Type B pancreatic cell (in vitro differentiated cells): ENCODE measurements around the gene MARK1. TPM values are rescaled to one million over a fixed set of nuclear protein-coding genes. Genes with fewer than 3 reads are reported as not detected.

Experiments used
- DNase-seq: peaks from one replicate; pipeline ENCODE4 v3.0.0; 2021; ENCODE audit warnings: mixed read lengths; ENCODE audit not compliant: unreplicated experiment; ENCODE audit errors: extremely low spot score
- H3K27ac Mint-ChIP-seq: 2 replicates; pipeline ENCODE4 v1.8.0; 2021; ENCODE audit warnings: mild to moderate bottlenecking, mixed read lengths
- H3K27me3 Mint-ChIP-seq: 2 replicates; pipeline ENCODE4 v1.8.0; 2021; ENCODE audit warnings: mixed read lengths
- H3K36me3 Mint-ChIP-seq: 2 replicates; pipeline ENCODE4 v1.8.0; 2021; ENCODE audit warnings: mixed read lengths
- H3K4me1 Mint-ChIP-seq: one replicate; pipeline ENCODE4 v1.8.0; 2021; ENCODE audit warnings: mixed read lengths; ENCODE audit not compliant: unreplicated experiment
- H3K4me3 Mint-ChIP-seq: 2 replicates; pipeline ENCODE4 v1.8.0; 2021; ENCODE audit warnings: mild to moderate bottlenecking, mixed read lengths
- H3K9me3 Mint-ChIP-seq: 2 replicates; pipeline ENCODE4 v1.8.0; 2021; ENCODE audit warnings: mixed read lengths
- CTCF ChIP-seq: fragments of 200-600 bp; sonication (generic); conservative IDR thresholded peaks from 2 replicates; pipeline ENCODE4 v1.5.0; 2021; ENCODE audit warnings: antibody characterized with exemption, mild to moderate bottlenecking
- total RNA-seq: library from RNA; stranded (reverse); gene quantifications from 2 replicates; pipeline ENCODE4 v1.2.1, GENCODE V29; 2021; ENCODE audit warnings: low replicate concordance

Gene MARK1
- total RNA-seq, 1 donor from 2014 or later, result 14.3 TPM

DNA sequence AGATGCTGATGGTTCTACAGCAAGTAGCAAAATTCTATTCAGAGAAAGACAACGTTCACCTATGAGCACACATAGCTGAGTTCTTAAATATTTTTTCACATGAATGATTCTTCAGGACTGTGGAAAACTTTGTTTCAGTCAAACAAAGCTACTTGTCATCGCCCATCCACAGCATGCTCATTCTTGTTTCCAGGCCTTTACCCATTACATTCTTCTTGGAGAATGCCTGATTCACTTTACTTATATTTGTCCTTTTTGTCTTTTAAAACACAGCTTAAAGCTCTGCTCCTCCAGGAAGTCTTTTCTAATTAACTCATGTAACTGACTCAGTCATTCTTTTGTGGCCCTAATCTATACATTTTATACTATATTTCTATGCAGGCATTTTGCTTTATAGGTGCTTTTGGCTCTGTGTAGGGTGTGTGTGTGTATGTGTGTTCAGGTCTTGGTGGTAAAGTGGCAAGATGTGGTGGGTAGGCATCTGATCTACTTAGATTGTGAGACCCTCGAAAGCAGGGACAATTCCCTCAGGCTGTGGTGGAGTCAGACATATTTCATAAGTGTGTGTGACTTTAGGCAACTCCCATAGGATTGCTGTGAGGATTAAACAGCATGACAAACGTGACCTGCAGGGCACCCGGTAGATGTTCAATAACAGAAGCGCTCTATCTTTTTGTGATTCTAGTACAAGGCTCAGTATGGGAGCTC is 11.8 kb upstream of the MARK1 start:
- no peak for DNase-seq
- peaks cover 10% of the 10 kb centered on the region for H3K4me1 Mint-ChIP-seq
- no peaks in the 10 kb centered on the region for H3K27me3 Mint-ChIP-seq
- no peaks in the 10 kb centered on the region for H3K36me3 Mint-ChIP-seq
- no peak overlapping the region for H3K4me3 Mint-ChIP-seq
- TF ChIP-seq CTCF, result no peak
- H3K9me3 Mint-ChIP-seq, result peaks cover 9% of the 10 kb centered on the region
- H3K27ac Mint-ChIP-seq, result peak overlapping the region; percentile 20

DNA sequence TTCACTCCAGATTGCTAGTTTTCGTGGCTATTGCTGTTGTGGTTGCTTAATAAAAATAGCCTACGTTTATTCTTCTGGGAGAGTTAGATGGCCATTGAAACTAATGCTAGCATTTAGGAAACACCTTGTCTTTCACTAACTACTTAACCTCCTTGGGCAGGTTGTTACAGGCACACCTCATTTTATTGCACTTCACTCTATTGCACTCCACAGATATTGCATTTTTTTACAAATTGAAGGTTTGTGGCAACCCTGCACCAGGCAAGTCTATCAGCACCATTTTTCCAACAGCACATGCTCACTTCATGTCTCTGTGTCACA is 11.3 kb upstream of the MARK1 start:
- peaks cover 10% of the 10 kb centered on the region for H3K4me1 Mint-ChIP-seq
- no peaks in the 10 kb centered on the region for H3K27me3 Mint-ChIP-seq
- H3K36me3 Mint-ChIP-seq, result no peaks in the 10 kb centered on the region
- no peak for DNase-seq
- TF ChIP-seq CTCF, result no peak
- H3K27ac Mint-ChIP-seq, result no peak overlapping the region
- H3K9me3 Mint-ChIP-seq, result peaks cover 6% of the 10 kb centered on the region
- H3K4me3 Mint-ChIP-seq, result no peak overlapping the region

DNA sequence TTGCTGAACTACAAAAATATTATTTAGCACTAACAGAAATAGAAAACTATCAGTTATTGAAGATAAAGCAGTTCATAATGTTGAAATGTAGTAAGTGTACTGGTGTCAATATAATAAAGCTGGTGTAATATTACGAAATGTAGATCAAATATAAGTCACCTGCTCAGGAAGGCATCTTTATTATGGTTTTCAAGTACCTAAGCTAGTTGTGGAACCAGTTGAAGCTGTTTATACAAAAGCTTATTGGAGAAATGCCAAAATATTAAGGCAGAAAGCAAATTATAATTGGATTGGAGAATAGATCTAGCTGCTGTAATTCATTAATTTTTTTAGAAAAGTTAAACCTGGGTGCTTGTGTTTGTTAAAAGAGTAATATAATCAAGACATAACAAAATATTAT is 6.2 kb upstream of the MARK1 start:
- TF ChIP-seq CTCF, result no peak
- Mint-ChIP-seq H3K27me3 (peaks cover 13% of the 10 kb centered on the region), H3K4me3 (no peak overlapping the region), H3K9me3 (peaks cover 6% of the 10 kb centered on the region), H3K27ac (peak overlapping the region; percentile 27), H3K36me3 (peaks cover 4% of the 10 kb centered on the region), H3K4me1 (peaks cover 3% of the 10 kb centered on the region)
- DNase-seq, result no peak

DNA sequence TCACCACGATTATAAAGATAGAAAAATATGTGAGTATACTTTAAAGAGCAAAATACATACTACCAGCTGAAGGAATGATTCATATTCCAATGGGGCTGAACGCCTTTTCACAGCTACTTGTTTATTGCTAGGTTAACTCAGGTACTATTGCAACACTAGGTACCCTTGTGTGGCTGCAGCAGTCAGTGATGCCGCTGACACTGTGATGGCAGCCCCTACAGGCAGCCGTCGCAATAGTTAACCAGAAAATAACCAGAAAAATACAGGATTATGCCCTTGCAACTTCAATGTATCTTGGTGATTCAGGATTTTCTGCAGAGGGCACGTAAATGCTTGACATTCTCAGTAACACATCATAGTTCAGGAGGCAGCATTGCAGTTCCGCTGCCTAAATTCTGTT is 1.6 kb upstream of the MARK1 start:
- peak; percentile 66 for TF ChIP-seq CTCF
- no peak for DNase-seq
- H3K9me3 Mint-ChIP-seq, result no peaks in the 10 kb centered on the region
- peak overlapping the region; percentile 79 for H3K4me3 Mint-ChIP-seq
- H3K36me3 Mint-ChIP-seq, result peaks cover 4% of the 10 kb centered on the region
- peak overlapping the region; percentile 94 for H3K27ac Mint-ChIP-seq
- H3K4me1 Mint-ChIP-seq, result peaks cover 26% of the 10 kb centered on the region
- H3K27me3 Mint-ChIP-seq, result peaks cover 27% of the 10 kb centered on the region

- peak overlapping the region; percentile 97 for H3K4me3 Mint-ChIP-seq
- peaks cover 27% of the 10 kb centered on the region for H3K27me3 Mint-ChIP-seq
- no peak for DNase-seq
- TF ChIP-seq CTCF, result peak; percentile 8
- peaks cover 4% of the 10 kb centered on the region for H3K36me3 Mint-ChIP-seq
- H3K4me1 Mint-ChIP-seq, result peaks cover 26% of the 10 kb centered on the region
- peak overlapping the region; percentile 94 for H3K27ac Mint-ChIP-seq
- H3K9me3 Mint-ChIP-seq, result no peaks in the 10 kb centered on the region
Measured at GRCh38 chr1:220527279-220527907, 543 bp upstream of the MARK1 start.
